Natural killer cell (primary cell): ENCODE data around the gene JPT2. TPM values are rescaled to one million over a fixed set of nuclear protein-coding genes. Genes with fewer than 3 reads are reported as not detected.

ENCODE experiments used
- ATAC-seq, 3 donors: fragments of 150-1000 bp in 2 of 3; fragments of 200-7000 bp in 1 of 3; cut with Tn5 transposase; 1 replicate in 1 of 3; 2 replicates in 2 of 3; pipeline ENCODE4 v1.10.0; 2021; ENCODE audit warnings: mild to moderate bottlenecking in 2 of 3, moderate library complexity in 2 of 3
- DNase-seq, 2 donors: peaks; one replicate each; pipeline versions ENCODE4 v3.0.0 to v3.0.0-alpha.2; 2013 to 2021; ENCODE audit warnings: mixed read lengths in 1 of 2
- H3K27ac ChIP-seq: one replicate; pipeline ENCODE4 v1.5.1; 2013; ENCODE audit warnings: mild to moderate bottlenecking, low read length
- H3K27me3 ChIP-seq: one replicate; pipeline ENCODE4 v1.6.1; 2013; ENCODE audit warnings: low read length; ENCODE audit not compliant: control insufficient read depth, insufficient read depth
- H3K36me3 ChIP-seq: one replicate; pipeline ENCODE4 v1.6.1; 2013; ENCODE audit warnings: low read length; ENCODE audit not compliant: control insufficient read depth, insufficient read depth
- H3K4me1 ChIP-seq: one replicate; pipeline ENCODE4 v1.6.1; 2013; ENCODE audit warnings: low read length; ENCODE audit not compliant: control insufficient read depth, insufficient read depth
- H3K4me3 ChIP-seq: one replicate; pipeline ENCODE4 v1.5.1; 2013; ENCODE audit warnings: low read length
- H3K9me3 ChIP-seq: one replicate; pipeline ENCODE4 v1.6.1; 2013; ENCODE audit warnings: low read length; ENCODE audit not compliant: control insufficient read depth, insufficient read depth
- H3K27ac Mint-ChIP-seq, 2 donors: one replicate each; pipeline ENCODE4 v1.8.0; 2022; ENCODE audit warnings: mild to moderate bottlenecking in 2 of 2, mixed read lengths in 2 of 2, moderate library complexity in 1 of 2
- H3K27me3 Mint-ChIP-seq, 2 donors: one replicate each; pipeline ENCODE4 v1.8.0; 2022; ENCODE audit warnings: low read depth in 2 of 2, mixed read lengths in 2 of 2
- H3K36me3 Mint-ChIP-seq: one replicate; pipeline ENCODE4 v1.8.0; 2022; ENCODE audit warnings: mixed read lengths
- H3K4me1 Mint-ChIP-seq, 2 donors: one replicate each; pipeline ENCODE4 v1.8.0; 2022; ENCODE audit warnings: mixed read lengths in 2 of 2
- H3K4me3 Mint-ChIP-seq: one replicate; pipeline ENCODE4 v1.8.0; 2022; ENCODE audit warnings: mild to moderate bottlenecking, moderate library complexity, mixed read lengths
- H3K9me3 Mint-ChIP-seq, 2 donors: one replicate each; pipeline ENCODE4 v1.8.0; 2022; ENCODE audit warnings: mixed read lengths in 2 of 2
- WGBS: methylation state at CpG from one replicate; pipeline ENCODE4 v1.1.7; 2013; ENCODE audit warnings: missing lambda C conversion rate; ENCODE audit not compliant: insufficient coverage; 5-methylcytosine and 5-hydroxymethylcytosine counted together
- intact Hi-C: fragments of 100-400 bp; cut with micrococcal nuclease; formaldehyde crosslinking; loops from one replicate; pipeline ENCODE4 v1.14.2; 2022
- total RNA-seq, 4 donors: library from RNA; stranded (reverse); fragments of 120-200 nt in 1 of 4; gene quantifications; one replicate each; pipeline versions ENCODE4 v1.2.3 to v1.2.4, GENCODE V29; 2013 to 2022
- TF ChIP-seq, protein P1 (sequence below): fragments of 200-600 bp; IDR thresholded peaks from one replicate; pipeline ENCODE4 v1.8.0; 2022; ENCODE audit warnings: antibody characterized with exemption

Gene JPT2
- total RNA-seq, 3 donors from 2014 or later (not counting 1 experiment from before 2014, with no cell fraction given) = 12.2 to 28.4 (median 14.2) TPM

DNA sequence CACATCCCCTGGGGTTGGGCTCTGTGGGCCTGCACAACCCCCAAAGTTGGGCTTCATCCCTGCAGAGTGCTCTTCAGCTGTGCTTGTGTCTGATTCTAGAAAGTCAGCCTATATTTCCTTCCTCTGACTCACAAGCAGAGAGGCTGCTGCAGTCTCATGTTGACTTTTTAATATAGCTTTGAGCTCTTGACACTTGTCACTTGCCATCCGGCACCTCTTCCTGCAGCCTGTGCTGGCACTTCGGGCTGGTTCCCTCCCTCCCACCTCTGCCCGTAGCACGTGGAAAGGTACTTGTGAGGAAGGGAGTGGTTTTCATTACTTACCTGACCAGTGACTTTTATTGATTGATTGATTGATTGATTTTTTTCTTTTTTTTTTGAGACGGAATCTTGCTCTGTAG lies 19.0 kb upstream of the JPT2 start:
- Histone ChIP-seq H3K27me3 (no peaks in the 10 kb centered on the region), H3K27ac (no peak overlapping the region), H3K4me3 (no peak overlapping the region), H3K4me1 (no peaks in the 10 kb centered on the region), H3K36me3 (peaks cover 72% of the 10 kb centered on the region), H3K9me3 (no peaks in the 10 kb centered on the region)
- 88% methylated on average over 4 of the region's 5 CpGs for WGBS
- Mint-ChIP-seq H3K4me1 (peaks cover 0 to 8% of the 10 kb centered on the region in 2 donors), H3K4me3 (no peak overlapping the region), H3K27ac (no peak overlapping the region), H3K36me3 (peaks cover 13% of the 10 kb centered on the region), H3K27me3 (no peaks in the 10 kb centered on the region), H3K9me3 (no peaks in the 10 kb centered on the region)
- ATAC-seq (no peak), DNase-seq (no peak)
- TF ChIP-seq, protein P1, sequence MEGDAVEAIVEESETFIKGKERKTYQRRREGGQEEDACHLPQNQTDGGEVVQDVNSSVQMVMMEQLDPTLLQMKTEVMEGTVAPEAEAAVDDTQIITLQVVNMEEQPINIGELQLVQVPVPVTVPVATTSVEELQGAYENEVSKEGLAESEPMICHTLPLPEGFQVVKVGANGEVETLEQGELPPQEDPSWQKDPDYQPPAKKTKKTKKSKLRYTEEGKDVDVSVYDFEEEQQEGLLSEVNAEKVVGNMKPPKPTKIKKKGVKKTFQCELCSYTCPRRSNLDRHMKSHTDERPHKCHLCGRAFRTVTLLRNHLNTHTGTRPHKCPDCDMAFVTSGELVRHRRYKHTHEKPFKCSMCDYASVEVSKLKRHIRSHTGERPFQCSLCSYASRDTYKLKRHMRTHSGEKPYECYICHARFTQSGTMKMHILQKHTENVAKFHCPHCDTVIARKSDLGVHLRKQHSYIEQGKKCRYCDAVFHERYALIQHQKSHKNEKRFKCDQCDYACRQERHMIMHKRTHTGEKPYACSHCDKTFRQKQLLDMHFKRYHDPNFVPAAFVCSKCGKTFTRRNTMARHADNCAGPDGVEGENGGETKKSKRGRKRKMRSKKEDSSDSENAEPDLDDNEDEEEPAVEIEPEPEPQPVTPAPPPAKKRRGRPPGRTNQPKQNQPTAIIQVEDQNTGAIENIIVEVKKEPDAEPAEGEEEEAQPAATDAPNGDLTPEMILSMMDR = no peak
- intact Hi-C loops = no loop called here

DNA sequence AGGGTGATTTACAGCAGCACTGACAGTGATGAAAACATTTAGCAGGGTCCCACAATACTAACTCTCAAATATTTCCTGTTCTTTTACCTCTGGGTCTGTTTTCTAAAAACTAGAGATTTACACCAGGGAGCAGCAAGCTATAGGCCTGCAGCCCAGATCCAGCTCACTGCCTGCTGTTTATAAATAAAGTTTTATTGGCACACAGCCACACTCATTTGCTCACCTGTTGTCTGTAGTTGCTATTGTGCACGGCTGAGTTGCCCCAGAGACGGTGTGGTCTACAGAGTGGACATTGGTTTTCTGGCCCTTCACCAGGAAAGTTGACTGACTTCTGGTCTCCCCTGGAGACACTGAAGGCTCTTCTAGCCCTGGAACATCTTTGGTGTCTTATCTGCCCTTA lies 16.3 kb upstream of the JPT2 start:
- ATAC-seq (no peak), DNase-seq (no peak)
- no peak overlapping the region for H3K4me3 ChIP-seq
- TF ChIP-seq, protein P1 = no peak
- H3K9me3 ChIP-seq = no peaks in the 10 kb centered on the region
- no peaks in the 10 kb centered on the region for H3K4me1 ChIP-seq
- no peak overlapping the region for H3K4me3 Mint-ChIP-seq
- H3K27me3 ChIP-seq = no peaks in the 10 kb centered on the region
- no peak overlapping the region for H3K27ac Mint-ChIP-seq
- H3K27me3 Mint-ChIP-seq = no peaks in the 10 kb centered on the region
- no peaks in the 10 kb centered on the region for H3K36me3 Mint-ChIP-seq
- H3K27ac ChIP-seq = no peak overlapping the region
- 96% methylated on average over 2 of the region's 2 CpGs for WGBS
- peaks cover 71% of the 10 kb centered on the region for H3K36me3 ChIP-seq
- no peaks in the 10 kb centered on the region for H3K4me1 Mint-ChIP-seq
- intact Hi-C loops = no loop called here
- no peaks in the 10 kb centered on the region for H3K9me3 Mint-ChIP-seq

DNA sequence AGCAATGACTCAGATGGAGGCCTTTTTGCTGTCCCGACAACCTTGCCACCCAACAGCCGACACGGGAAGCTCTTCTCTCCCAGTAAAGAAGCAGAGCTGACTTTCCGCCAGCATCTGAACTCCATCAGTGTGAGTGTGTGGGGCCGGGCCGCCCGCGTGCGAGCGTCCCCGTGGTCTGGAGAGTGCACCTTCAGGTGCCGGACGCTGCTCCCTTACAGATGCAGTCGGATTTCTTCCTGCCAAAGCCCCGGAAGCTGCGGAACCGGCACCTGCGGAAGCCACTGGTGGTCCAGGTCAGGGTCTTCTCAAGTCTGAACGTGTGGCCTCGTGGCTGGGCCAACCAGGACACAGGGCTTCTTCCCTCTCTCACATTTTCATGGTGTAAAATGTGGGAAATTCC lies 15.5 kb upstream of the JPT2 start:
- TF ChIP-seq, protein P1 = no peak
- Histone ChIP-seq H3K27me3 (no peaks in the 10 kb centered on the region), H3K27ac (no peak overlapping the region), H3K36me3 (peaks cover 71% of the 10 kb centered on the region), H3K9me3 (no peaks in the 10 kb centered on the region), H3K4me1 (no peaks in the 10 kb centered on the region), H3K4me3 (no peak overlapping the region)
- intact Hi-C loops = no loop called here
- 97% methylated on average over 18 of the region's 20 CpGs for WGBS
- Mint-ChIP-seq H3K4me1 (no peaks in the 10 kb centered on the region), H3K27me3 (no peaks in the 10 kb centered on the region), H3K27ac (no peak overlapping the region), H3K9me3 (no peaks in the 10 kb centered on the region), H3K36me3 (no peaks in the 10 kb centered on the region), H3K4me3 (no peak overlapping the region)
- DNase-seq = no peak
- ATAC-seq = no peak

DNA sequence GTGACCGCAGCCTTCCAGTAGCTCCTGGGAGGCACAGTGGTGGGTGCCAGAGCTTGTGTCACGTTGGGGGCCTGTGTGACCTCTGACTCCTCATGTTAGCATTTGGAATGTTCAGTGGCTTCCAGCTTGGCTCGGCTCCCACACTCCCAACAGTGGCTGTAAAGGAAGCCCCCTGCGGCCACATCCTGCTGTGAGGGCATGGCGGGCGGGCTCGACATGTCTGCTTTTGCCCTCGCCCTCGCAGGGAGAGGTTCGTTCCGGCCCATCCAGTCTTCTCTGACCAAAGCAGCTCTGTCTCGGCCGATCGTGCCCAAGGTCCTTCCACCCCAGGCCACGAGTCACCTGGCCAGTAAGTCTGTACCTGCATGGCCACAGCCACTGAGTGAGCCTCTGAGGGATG lies 12.2 kb upstream of the JPT2 start:
- no peak for DNase-seq
- H3K27ac ChIP-seq = no peak overlapping the region
- TF ChIP-seq, protein P1 = no peak
- H3K36me3 ChIP-seq = peaks cover 82% of the 10 kb centered on the region
- H3K4me1 ChIP-seq = no peaks in the 10 kb centered on the region
- no peaks in the 10 kb centered on the region for H3K9me3 ChIP-seq
- 95% methylated on average over 15 of the region's 15 CpGs for WGBS
- Mint-ChIP-seq H3K36me3 (no peaks in the 10 kb centered on the region), H3K27ac (no peak overlapping the region), H3K27me3 (no peaks in the 10 kb centered on the region), H3K4me3 (no peak overlapping the region), H3K9me3 (no peaks in the 10 kb centered on the region), H3K4me1 (no peaks in the 10 kb centered on the region)
- H3K4me3 ChIP-seq = no peak overlapping the region
- intact Hi-C loops = no loop called here
- no peaks in the 10 kb centered on the region for H3K27me3 ChIP-seq
- ATAC-seq = no peak
